HG02981 (cell line): Measurements from ENCODE around the gene SAV1.

Experiments used
- ATAC-seq: cut with Tn5 transposase; IDR thresholded peaks from one replicate; pipeline ENCODE4 v1.9.1; 2021; ENCODE audit warnings: mild to moderate bottlenecking, moderate library complexity; ENCODE audit not compliant: unreplicated experiment

SAV1 gene

DNA sequence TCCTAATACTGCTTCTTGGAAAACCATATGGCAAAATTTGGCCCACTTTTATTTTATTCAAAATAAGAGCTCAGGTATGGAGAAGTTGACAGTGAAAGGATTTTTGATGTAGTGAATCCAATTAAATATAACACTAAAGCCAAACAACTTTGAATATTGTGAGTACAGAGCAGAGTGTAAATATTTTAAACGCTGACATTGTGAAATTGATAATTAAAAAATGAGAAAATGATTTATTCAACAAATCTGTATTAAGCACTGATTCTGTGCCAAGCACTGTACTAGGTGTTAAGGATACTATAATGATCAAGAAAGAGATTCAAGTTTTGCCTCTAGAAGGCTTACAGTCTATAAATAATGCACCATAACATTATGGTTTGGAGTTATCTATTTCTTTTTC is 57.6 kb downstream of the SAV1 start:
- ATAC-seq: no peak

DNA sequence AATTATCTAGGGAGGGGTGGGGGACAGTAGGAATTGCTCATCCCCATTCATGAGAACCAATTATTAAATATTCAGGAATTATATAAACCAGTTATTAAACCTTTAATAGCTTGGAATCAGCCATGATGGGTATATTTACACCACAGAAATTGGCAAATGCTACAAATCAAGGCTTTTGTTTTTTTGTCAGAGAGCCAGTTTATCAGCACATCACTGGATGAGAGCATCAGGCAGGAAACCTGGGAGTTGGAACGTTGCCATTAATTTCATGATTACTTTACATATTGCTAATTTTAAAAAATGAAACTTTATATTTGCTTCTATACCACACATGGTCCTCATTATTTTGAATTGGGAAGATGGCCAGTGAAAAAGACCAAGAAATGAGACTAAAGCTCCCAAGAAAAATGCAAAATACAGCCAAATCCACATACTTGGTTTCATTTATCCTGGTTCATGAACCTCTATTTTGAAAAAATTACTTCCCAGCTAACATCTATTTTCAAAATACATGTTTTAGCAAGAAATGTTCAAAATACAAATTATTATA is 59.7 kb downstream of the SAV1 start:
- ATAC-seq: no peak

DNA sequence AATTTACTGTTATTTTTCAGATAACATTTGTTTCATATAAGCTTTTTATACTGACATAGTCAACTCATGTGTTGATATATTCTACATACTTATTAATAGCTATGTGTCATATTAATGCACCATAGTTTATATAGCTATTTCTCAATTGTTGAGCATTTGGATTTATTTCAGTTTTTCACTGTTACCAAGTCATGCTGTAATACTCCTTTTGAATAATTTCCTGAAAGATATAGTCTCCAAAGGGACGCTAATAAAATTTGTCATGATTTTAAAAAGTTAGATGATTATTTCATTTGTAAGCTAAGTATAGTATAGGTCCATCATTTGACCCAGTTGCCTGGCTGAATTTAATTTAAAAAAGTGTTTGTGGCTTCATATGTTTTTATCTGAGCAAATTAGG is 60.3 kb downstream of the SAV1 start:
- no peak for ATAC-seq

GRCh38 chr14:50607181-50607580 is 60.9 kb downstream of the SAV1 start:
- no peak for ATAC-seq

DNA sequence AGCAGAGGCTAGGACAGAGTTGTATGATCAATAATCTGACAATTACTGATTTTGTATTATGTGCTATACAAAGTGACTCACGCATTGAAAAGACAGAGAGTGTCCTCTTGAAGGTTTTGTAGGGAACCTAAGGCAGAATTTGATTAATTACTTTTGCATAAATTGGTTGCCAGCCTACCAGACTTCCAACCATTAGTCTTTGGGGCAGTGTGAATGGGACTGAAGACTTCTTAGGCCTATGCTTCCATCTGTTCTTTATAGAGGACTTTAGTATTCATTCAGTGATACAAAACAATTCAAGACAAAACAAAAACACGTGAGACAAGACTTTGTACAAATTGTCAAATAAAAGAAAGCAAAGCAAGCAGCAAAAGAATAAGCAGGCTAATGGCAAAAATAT is 61.6 kb downstream of the SAV1 start:
- ATAC-seq: no peak

- no peak for ATAC-seq
Measured at GRCh38 chr14:50605766-50606165, 62.3 kb downstream of the SAV1 start.

GRCh38 chr14:50603565-50603964 is 64.5 kb downstream of the SAV1 start:
- no peak for ATAC-seq

DNA sequence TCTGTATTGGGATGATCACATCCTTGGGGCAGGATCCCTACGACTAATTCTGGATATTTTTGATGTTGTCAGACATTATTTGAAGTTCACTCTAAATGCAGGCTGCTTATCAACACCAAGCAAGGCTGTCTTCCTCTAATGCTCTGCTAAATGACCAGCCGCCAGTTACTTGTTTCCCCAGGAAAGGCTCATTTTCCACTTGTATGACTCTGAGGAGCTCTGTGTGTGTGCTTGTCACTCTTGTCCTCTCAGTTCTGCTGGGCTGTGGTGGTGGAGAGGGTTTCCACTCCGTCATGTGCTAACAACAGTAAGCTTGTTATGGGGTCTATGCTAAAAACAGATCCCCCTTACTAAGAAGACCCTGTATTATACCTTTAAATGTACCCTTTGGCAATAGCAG is 66.1 kb downstream of the SAV1 start:
- no peak for ATAC-seq

DNA sequence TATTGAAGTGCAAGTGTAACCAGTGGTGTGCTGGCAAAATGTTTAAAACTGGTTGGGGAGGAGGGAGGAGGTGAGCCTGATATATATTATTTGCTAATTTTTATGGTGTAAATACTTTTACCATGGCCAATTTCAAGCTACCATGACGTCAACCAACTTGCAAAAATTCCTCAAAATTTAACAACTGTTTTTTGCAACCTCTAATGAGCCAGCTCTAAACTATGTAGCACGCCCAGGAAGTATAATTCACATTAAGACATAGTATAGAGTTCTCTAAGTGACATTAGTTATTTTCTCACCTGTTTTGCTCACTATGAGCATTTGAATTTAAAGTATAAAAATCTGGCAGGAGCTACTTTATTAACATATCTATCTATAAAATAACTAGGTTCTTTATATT is 66.7 kb downstream of the SAV1 start:
- no peak for ATAC-seq

- ATAC-seq: no peak
Measured at GRCh38 chr14:50600849-50601248, 67.3 kb downstream of the SAV1 start.

GRCh38 chr14:50599700-50600444 is 68.2 kb downstream of the SAV1 start:
- no peak for ATAC-seq

GRCh38 chr14:50598765-50599164 is 69.3 kb downstream of the SAV1 start:
- ATAC-seq: no peak

GRCh38 chr14:50594577-50595316 is 73.4 kb downstream of the SAV1 start:
- no peak for ATAC-seq

- ATAC-seq: no peak
Measured at GRCh38 chr14:50590464-50590863, 77.6 kb downstream of the SAV1 start.
